ENCODE results near the gene DHX16.
"Not testable (repeated sequence)": the region's sequence is repeated elsewhere in the genome, so short reads cannot be mapped to it uniquely, and the experiment has no call there.

DHX16 gene

GRCh38 chr6:30682143-30683117, 9.6 kb upstream of the DHX16 start:
- peak; percentile 87 for DNase-seq (ENCODE audit: low read depth)
- no peak for TF ChIP-seq CTCF (conservative IDR thresholded peaks at IDR 0.05; ENCODE audit: low read length)
- peak overlapping the region; percentile 93 for H3K4me3 ChIP-seq (ENCODE audit: low read length)

- no peak for TF ChIP-seq CTCF (conservative IDR thresholded peaks at IDR 0.05; ENCODE audit: low read length)
- peak overlapping the region; percentile 93 for H3K4me3 ChIP-seq (ENCODE audit: low read length)
- DNase-seq (ENCODE audit: low read depth) = no peak
Observed at GRCh38 chr6:30681766-30682142, 8.9 kb upstream of the DHX16 start.

- peak overlapping the region; percentile 42 for H3K4me3 ChIP-seq (ENCODE audit: low read length)
Observed at GRCh38 chr6:30679765-30680535, 7.1 kb upstream of the DHX16 start.

GRCh38 chr6:30678964-30679726, 6.3 kb upstream of the DHX16 start:
- DNase-seq (ENCODE audit: low read depth) = peak; percentile 76
- TF ChIP-seq CTCF (conservative IDR thresholded peaks at IDR 0.05; ENCODE audit: low read length) = peak; percentile 89
- peak overlapping the region; percentile 42 for H3K4me3 ChIP-seq (ENCODE audit: low read length)

More at GRCh38 chr6:30679765-30680535, 7.1 kb upstream of the DHX16 start:
- DNase-seq (ENCODE audit: low read depth) = no peak
- no peak for TF ChIP-seq CTCF (conservative IDR thresholded peaks at IDR 0.05; ENCODE audit: low read length)

GRCh38 chr6:30676660-30677285, 4.0 kb upstream of the DHX16 start:
- TF ChIP-seq CTCF (conservative IDR thresholded peaks at IDR 0.05; ENCODE audit: low read length) = no peak
- no peak for DNase-seq (ENCODE audit: low read depth)
- no peak overlapping the region for H3K4me3 ChIP-seq (ENCODE audit: low read length)

GRCh38 chr6:30670760-30671527, 1.9 kb downstream of the DHX16 start:
- no peak overlapping the region for H3K4me3 ChIP-seq (ENCODE audit: low read length)
- peak; percentile 31 for TF ChIP-seq CTCF (conservative IDR thresholded peaks at IDR 0.05; ENCODE audit: low read length)
- DNase-seq (ENCODE audit: low read depth) = no peak

GRCh38 chr6:30666300-30666699, 6.5 kb downstream of the DHX16 start:
- H3K4me3 ChIP-seq (ENCODE audit: low read length); DNase-seq (ENCODE audit: low read depth): not testable (repeated sequence)

Measured in AG10803 (cell line).